OCI-LY7 (cell line): Measurements from ENCODE around the gene ADGRG3. TPM values are rescaled to one million over a fixed set of nuclear protein-coding genes. Genes with fewer than 3 reads are reported as not detected.

ENCODE experiments used
- BruUV-seq: library from RNA; stranded (reverse); fragments of 400-500 nt; replicated peaks from 2 replicates; lab custom pipeline; 2021; lab: Mats Ljungman, UMichigan
- CTCF ChIA-PET: fragments of 300-600 bp; sonication (Branson Sonifier 250); formaldehyde crosslinking; loops from one replicate; lab custom pipeline; 2022; ENCODE audit warnings: antibody characterized with exemption; ENCODE audit not compliant: unreplicated experiment; lab: Charles Lee
- POLR2A ChIA-PET: fragments of 300-600 bp; sonication (Branson Sonifier 250); formaldehyde crosslinking; loops from one replicate; lab custom pipeline; 2022; ENCODE audit warnings: antibody characterized with exemption; lab: Charles Lee
- DNase-seq: peaks from one replicate; pipeline ENCODE4 v3.0.0-alpha.2; 2015; ENCODE audit warnings: low spot score
- H2AFZ ChIP-seq: fragments of 200-600 bp; sonication (generic), shearing (Covaris generic); 2 replicates; pipeline ENCODE4 v1.6.1; 2014; ENCODE audit warnings: mild to moderate bottlenecking, antibody characterized with exemption, low read length, moderate library complexity
- H3K27ac ChIP-seq: fragments of 200-600 bp; sonication (generic); 2 replicates; pipeline ENCODE4 v1.5.1; 2014; ENCODE audit warnings: mixed run types, low read depth, mild to moderate bottlenecking, moderate library complexity, low read length, inconsistent platforms; ENCODE audit not compliant: poor library complexity, severe bottlenecking
- H3K36me3 ChIP-seq: fragments of 200-600 bp; sonication (generic); 2 replicates; pipeline ENCODE4 v1.6.1; 2014; ENCODE audit warnings: mild to moderate bottlenecking, antibody characterized with exemption, low read length, moderate library complexity, mixed read lengths; ENCODE audit not compliant: insufficient read depth
- H3K4me1 ChIP-seq: fragments of 200-600 bp; sonication (generic); 2 replicates; pipeline ENCODE4 v1.5.1; 2014; ENCODE audit warnings: mild to moderate bottlenecking, low read length; ENCODE audit not compliant: insufficient read depth, poor library complexity, severe bottlenecking
- H3K4me2 ChIP-seq: fragments of 200-600 bp; sonication (generic); 2 replicates; pipeline ENCODE4 v1.6.1; 2014; ENCODE audit warnings: mild to moderate bottlenecking, low read length
- H3K4me3 ChIP-seq: fragments of 200-600 bp; sonication (generic); 2 replicates; pipeline ENCODE4 v1.5.1; 2014; ENCODE audit warnings: mild to moderate bottlenecking, low read depth, low read length; ENCODE audit not compliant: poor library complexity, severe bottlenecking
- H3K79me2 ChIP-seq: fragments of 200-600 bp; sonication (generic); 2 replicates; pipeline ENCODE4 v1.6.1; 2016; ENCODE audit warnings: low read depth, mild to moderate bottlenecking, low read length, moderate library complexity, mixed read lengths; ENCODE audit not compliant: insufficient read depth
- H3K9me2 ChIP-seq: fragments of 200-600 bp; sonication (generic); 2 replicates; pipeline ENCODE4 v1.6.1; 2016; ENCODE audit warnings: mild to moderate bottlenecking, low read length, mixed read lengths; ENCODE audit not compliant: insufficient read depth
- H3K9me3 ChIP-seq: fragments of 200-600 bp; sonication (generic); 2 replicates; pipeline ENCODE4 v1.6.1; 2014; ENCODE audit warnings: mild to moderate bottlenecking, mixed run types, low read length, mixed read lengths
- H4K20me1 ChIP-seq: fragments of 200-600 bp; sonication (generic); 2 replicates; pipeline ENCODE4 v1.6.1; 2014; ENCODE audit warnings: mild to moderate bottlenecking, antibody characterized with exemption, low read length, moderate library complexity, mixed read lengths; ENCODE audit not compliant: insufficient read depth
- CTCF ChIP-seq: fragments of 200-600 bp; sonication (generic); conservative IDR thresholded peaks from 2 replicates; pipeline ENCODE4 v1.5.1; 2014; ENCODE audit warnings: mild to moderate bottlenecking, antibody characterized with exemption, low read length, moderate library complexity, mixed read lengths
- EZH2phosphoT487 ChIP-seq: fragments of 200-600 bp; sonication (generic); IDR thresholded peaks from 2 replicates; pipeline ENCODE4 v1.6.1; 2018; ENCODE audit warnings: low read depth, borderline replicate concordance, mild to moderate bottlenecking, mixed run types, antibody characterized with exemption, low read length, moderate library complexity, mixed read lengths
- intact Hi-C: fragments of 100-400 bp; cut with micrococcal nuclease; formaldehyde crosslinking; loops from one replicate; pipeline ENCODE4 v1.10.0; 2022; ENCODE audit not compliant: unreplicated experiment
- total RNA-seq, 2 experiments: library from RNA; depleted of rRNA in 1 of 2; stranded (reverse); fragments of >200 nt in 1 of 2; shearing (Covaris generic) in 1 of 2; gene quantifications; 2 replicates each; pipeline ENCODE4 v1.2.3, GENCODE V29; 2014 to 2022

Gene ADGRG3
- total RNA-seq, 2 experiments from 2014 or later: not detected

DNA sequence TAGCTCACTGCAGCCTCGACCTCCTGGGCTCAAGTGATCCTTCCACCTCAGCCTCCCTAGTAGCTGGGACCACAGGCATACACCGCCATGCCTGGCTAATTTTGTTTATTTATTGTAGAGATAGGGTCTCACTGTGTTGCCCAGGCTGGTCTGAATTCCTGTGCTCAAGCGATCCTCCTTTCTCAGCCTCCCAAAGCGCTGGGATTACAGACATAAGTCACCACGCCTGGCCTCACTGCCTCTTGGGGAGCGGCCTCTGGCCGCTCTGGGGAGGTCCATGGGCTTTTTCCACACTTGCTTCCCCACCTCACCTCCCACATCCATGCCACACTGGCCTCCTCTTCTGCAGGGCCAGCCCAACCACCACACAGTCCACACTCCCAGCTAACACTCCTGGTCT, 18.3 kb upstream of the ADGRG3 start:
- no peaks in the 10 kb centered on the region for H3K9me3 ChIP-seq
- ChIA-PET POLR2A (no interaction called here), CTCF (interaction anchor here (0.8 to 1.0 kb wide), 2 partner anchors 11 to 85 kb away, joined by 3 to 4 read pairs; no protein-coding TSS in a partner anchor)
- H3K9me2 ChIP-seq: no peaks in the 10 kb centered on the region
- no peak overlapping the region for H3K27ac ChIP-seq
- H3K79me2 ChIP-seq: no peaks in the 10 kb centered on the region
- intact Hi-C loops: loop anchor here (1.0 to 10.0 kb wide), 4 partner anchors 49 to 235 kb away; no protein-coding TSS in a partner anchor
- H3K4me3 ChIP-seq: no peak overlapping the region
- no peaks in the 10 kb centered on the region for H3K4me1 ChIP-seq
- DNase-seq: no peak
- H3K4me2 ChIP-seq: no peak overlapping the region
- no peak overlapping the region for H2AFZ ChIP-seq
- H4K20me1 ChIP-seq: peaks cover 4% of the 10 kb centered on the region; the same call in 1 of the 2 replicates
- no peaks in the 10 kb centered on the region for H3K36me3 ChIP-seq
- TF ChIP-seq EZH2phosphoT487: no peak
- no peak for TF ChIP-seq CTCF
- no TSS peak for BruUV-seq

GRCh38 chr16:57651344-57652333, 16.5 kb upstream of the ADGRG3 start:
- H3K4me1 ChIP-seq: no peaks in the 10 kb centered on the region
- H3K79me2 ChIP-seq: no peaks in the 10 kb centered on the region
- no peaks in the 10 kb centered on the region for H3K9me2 ChIP-seq
- no TSS peak for BruUV-seq
- H3K9me3 ChIP-seq: no peaks in the 10 kb centered on the region
- TF ChIP-seq CTCF (no peak), EZH2phosphoT487 (no peak)
- CTCF ChIA-PET: interaction anchor here (0.6 to 1.2 kb wide), 2 partner anchors 384 to 1269 kb away, joined by 3 read pairs; no protein-coding TSS in a partner anchor
- intact Hi-C loops: no loop called here
- peaks cover 4% of the 10 kb centered on the region; the same call in 1 of the 2 replicates for H4K20me1 ChIP-seq
- H3K4me2 ChIP-seq: no peak overlapping the region
- POLR2A ChIA-PET: interaction anchor here (0.7 kb wide), 1 partner anchor 266 kb away, joined by 8 read pairs; no protein-coding TSS in a partner anchor
- H3K27ac ChIP-seq: no peak overlapping the region
- H2AFZ ChIP-seq: no peak overlapping the region
- H3K4me3 ChIP-seq: no peak overlapping the region
- peak; percentile 12 for DNase-seq
- H3K36me3 ChIP-seq: no peaks in the 10 kb centered on the region
